H1 (cell line): Measurements from ENCODE around the gene GNB1L. TPM values are rescaled to one million over a fixed set of nuclear protein-coding genes. Genes with fewer than 3 reads are reported as not detected.

Experiments
- CTCF ChIA-PET: fragments of 300-600 bp; sonication (Branson Sonifier 250); formaldehyde crosslinking; loops from one replicate; lab custom pipeline; 2021; ENCODE audit not compliant: partially characterized antibody; lab: Charles Lee
- POLR2A ChIA-PET: fragments of 300-600 bp; sonication (Branson Sonifier 250); formaldehyde crosslinking; loops from one replicate; lab custom pipeline; 2021; ENCODE audit warnings: inconsistent platforms; ENCODE audit not compliant: partially characterized antibody; lab: Charles Lee
- DNase-seq, 2 experiments: peaks; one replicate each; pipeline versions ENCODE4 v3.0.0 to v3.0.0-alpha.2; 2010 to 2022; ENCODE audit warnings: low spot score in 2 of 2, low read depth in 1 of 2, mixed read lengths in 1 of 2
- FAIRE-seq: peaks from 2 replicates; lab custom pipeline; 2011; peaks lifted over from hg19 to GRCh38; lab: Jason Lieb, UNC
- H2AFZ ChIP-seq: 2 replicates; pipeline ENCODE4 v1.8.1; 2012; ENCODE audit warnings: low read length, inconsistent platforms
- H2AK5ac ChIP-seq: 2 replicates; pipeline ENCODE4 v1.6.1; 2013; ENCODE audit warnings: low read depth, low read length
- H2BK120ac ChIP-seq: replicated peaks from 2 replicates; pipeline ENCODE3; 2013; ENCODE audit warnings: low read depth, low read length, inconsistent platforms
- H2BK12ac ChIP-seq: 2 replicates; pipeline ENCODE4 v1.6.1; 2013; ENCODE audit warnings: low read depth, low read length
- H2BK15ac ChIP-seq: 2 replicates; pipeline ENCODE4 v1.6.1; 2013; ENCODE audit warnings: low read length
- H2BK20ac ChIP-seq: 2 replicates; pipeline ENCODE4 v1.6.1; 2013; ENCODE audit warnings: low read length
- H2BK5ac ChIP-seq: 2 replicates; pipeline ENCODE4 v1.6.1; 2013; ENCODE audit warnings: low read depth, low read length
- H3K14ac ChIP-seq: 2 replicates; pipeline ENCODE4 v1.6.1; 2013; ENCODE audit warnings: inconsistent platforms; ENCODE audit not compliant: insufficient read length
- H3K18ac ChIP-seq: 2 replicates; pipeline ENCODE4 v1.6.1; 2013; ENCODE audit warnings: low read length; ENCODE audit errors: extremely low read depth
- H3K23ac ChIP-seq: 2 replicates; pipeline ENCODE4 v1.6.1; 2013; ENCODE audit warnings: inconsistent platforms; ENCODE audit not compliant: insufficient read length
- H3K23me2 ChIP-seq: 2 replicates; pipeline ENCODE4 v1.6.1; 2013; ENCODE audit warnings: low read depth, low read length
- H3K27ac ChIP-seq: 2 replicates; pipeline ENCODE4 v1.6.1; 2011; ENCODE audit warnings: low read depth, low read length, inconsistent platforms
- H3K27me3 ChIP-seq, 4 experiments: replicated peaks in 1 of 4; 1 replicate in 1 of 4; 2 replicates in 3 of 4; pipeline versions ENCODE4 v1.6.1 to v1.8.1; 2011 to 2013; ENCODE audit warnings: low read length in 3 of 4, mild to moderate bottlenecking in 3 of 4, inconsistent platforms in 2 of 4, mixed read lengths in 2 of 4, moderate library complexity in 1 of 4; ENCODE audit not compliant: control insufficient read depth in 3 of 4, insufficient read depth in 3 of 4; ENCODE audit errors: extremely low read depth in 1 of 4
- H3K36me3 ChIP-seq, 4 experiments: 2 replicates each; pipeline versions ENCODE4 v1.6.1 to v1.8.1; 2011 to 2013; ENCODE audit warnings: mild to moderate bottlenecking in 4 of 4, low read length in 3 of 4, moderate library complexity in 2 of 4, control low read depth in 1 of 4, inconsistent platforms in 1 of 4; ENCODE audit not compliant: insufficient read depth in 4 of 4, control insufficient read depth in 2 of 4
- H3K4ac ChIP-seq: replicated peaks from 2 replicates; pipeline ENCODE3; 2013; ENCODE audit warnings: low read length, low read depth, mixed read lengths, inconsistent platforms; ENCODE audit not compliant: insufficient read length
- H3K4me1 ChIP-seq, 4 experiments: replicated peaks in 1 of 4; 1 replicate in 1 of 4; 2 replicates in 3 of 4; pipeline versions ENCODE4 v1.6.1 to v1.8.1; 2011 to 2013; ENCODE audit warnings: low read length in 3 of 4, inconsistent platforms in 2 of 4, mixed read lengths in 1 of 4; ENCODE audit not compliant: insufficient read depth in 4 of 4, control insufficient read depth in 3 of 4
- H3K4me2 ChIP-seq, 2 experiments: 2 replicates each; pipeline versions ENCODE4 v1.6.1 to v1.8.1; 2011 to 2013; ENCODE audit warnings: low read depth in 2 of 2, low read length in 2 of 2, control low read depth in 1 of 2, inconsistent platforms in 1 of 2, mild to moderate bottlenecking in 1 of 2; ENCODE audit not compliant: insufficient read depth in 1 of 2
- H3K4me3 ChIP-seq, 4 experiments: fragments of 200-600, 300-600 bp in 1 of 4; sonication (generic), shearing (Covaris generic), sonication (Bioruptor Twin) in 1 of 4; 2 replicates each; pipeline versions ENCODE4 v1.5.1 to v1.8.1; 2011 to 2016; ENCODE audit warnings: low read length in 4 of 4, low read depth in 3 of 4, control low read depth in 2 of 4, inconsistent platforms in 2 of 4, mild to moderate bottlenecking in 2 of 4, mixed read lengths in 1 of 4, moderate library complexity in 1 of 4; ENCODE audit not compliant: insufficient read depth in 2 of 4; ENCODE audit errors: extremely low read depth in 1 of 4
- H3K56ac ChIP-seq: replicated peaks from 2 replicates; pipeline ENCODE3; 2013; ENCODE audit warnings: low read depth, mild to moderate bottlenecking, mixed read lengths, low read length, inconsistent platforms; ENCODE audit not compliant: insufficient read length
- H3K79me1 ChIP-seq: 2 replicates; pipeline ENCODE4 v1.6.1; 2013; ENCODE audit warnings: low read depth, low read length, control low read depth
- H3K79me2 ChIP-seq, 2 experiments: 2 replicates each; pipeline versions ENCODE4 v1.6.1 to v1.8.1; 2012 to 2013; ENCODE audit warnings: low read length in 2 of 2, mild to moderate bottlenecking in 2 of 2, inconsistent platforms in 1 of 2; ENCODE audit not compliant: insufficient read depth in 2 of 2, control insufficient read depth in 1 of 2
- H3K9ac ChIP-seq, 4 experiments: replicated peaks in 1 of 4; 1 replicate in 1 of 4; 2 replicates in 3 of 4; pipeline versions ENCODE4 v1.6.1 to v1.8.1; 2011 to 2013; ENCODE audit warnings: low read depth in 3 of 4, low read length in 3 of 4, control low read depth in 2 of 4, mild to moderate bottlenecking in 2 of 4, moderate library complexity in 2 of 4, inconsistent platforms in 1 of 4; ENCODE audit errors: extremely low read depth in 1 of 4
- H3K9me3 ChIP-seq, 2 experiments: 2 replicates each; pipeline versions ENCODE4 v1.6.1 to v1.8.1; 2012 to 2013; ENCODE audit warnings: mild to moderate bottlenecking in 2 of 2, moderate library complexity in 2 of 2, control low read depth in 1 of 2, inconsistent platforms in 1 of 2, low read depth in 1 of 2, low read length in 1 of 2, mixed read lengths in 1 of 2; ENCODE audit not compliant: insufficient read depth in 2 of 2
- H4K20me1 ChIP-seq, 2 experiments: replicated peaks in 1 of 2; 2 replicates each; pipeline versions ENCODE3 to v1.8.1; 2011 to 2013; ENCODE audit warnings: inconsistent platforms in 2 of 2, low read length in 2 of 2, mild to moderate bottlenecking in 1 of 2; ENCODE audit not compliant: insufficient read depth in 2 of 2, control insufficient read depth in 1 of 2
- H4K5ac ChIP-seq: 2 replicates; pipeline ENCODE4 v1.6.1; 2013; ENCODE audit warnings: low read length, low read depth, mixed read lengths, inconsistent platforms; ENCODE audit not compliant: insufficient read length
- H4K8ac ChIP-seq: 2 replicates; pipeline ENCODE4 v1.8.0; 2013; ENCODE audit warnings: mild to moderate bottlenecking, moderate library complexity, low read length, inconsistent platforms; ENCODE audit not compliant: insufficient read depth; ENCODE audit errors: extremely low read depth
- H4K91ac ChIP-seq: replicated peaks from 2 replicates; pipeline ENCODE3; 2013; ENCODE audit warnings: low read length, mixed read lengths, inconsistent platforms; ENCODE audit not compliant: insufficient read length
- CREB1 ChIP-seq: IDR thresholded peaks from 2 replicates; pipeline ENCODE4 v1.6.1; 2012; ENCODE audit warnings: inconsistent platforms
- CTCF ChIP-seq, 3 experiments: IDR thresholded peaks; 1 replicate in 2 of 3; 2 replicates in 1 of 3; pipeline versions ENCODE4 v1.5.1 to v1.6.1; 2011; ENCODE audit warnings: low read length in 3 of 3, mild to moderate bottlenecking in 3 of 3, inconsistent platforms in 2 of 3, low read depth in 1 of 3, moderate library complexity in 1 of 3; ENCODE audit not compliant: insufficient read depth in 1 of 3; ENCODE audit errors: control extremely low read depth in 1 of 3
- EGR1 ChIP-seq: IDR thresholded peaks from 2 replicates; pipeline ENCODE4 v1.6.1; 2011; ENCODE audit warnings: low read depth, low read length, borderline replicate concordance
- GABPA ChIP-seq: IDR thresholded peaks from 2 replicates; pipeline ENCODE4 v1.6.1; 2011; ENCODE audit warnings: mild to moderate bottlenecking, low read length, moderate library complexity, borderline replicate concordance; ENCODE audit not compliant: insufficient read depth
- KDM1A ChIP-seq: fragments of 200-600, 300-600 bp; sonication (generic); IDR thresholded peaks from 2 replicates; pipeline ENCODE4 v1.7.1; 2016; ENCODE audit warnings: mild to moderate bottlenecking, low read length, borderline replicate concordance
- KDM5A ChIP-seq: fragments of 200-600 bp; IDR thresholded peaks from 2 replicates; pipeline ENCODE4 v1.7.1; 2012; ENCODE audit warnings: mild to moderate bottlenecking, low read length, inconsistent platforms, mixed read lengths
- NRF1 ChIP-seq: IDR thresholded peaks from 2 replicates; pipeline ENCODE4 v1.6.1; 2011; ENCODE audit warnings: mild to moderate bottlenecking, low read depth, low read length, improper control_type of control experiment
- SIRT6 ChIP-seq: IDR thresholded peaks from one replicate; pipeline ENCODE4 v1.7.1; 2012; ENCODE audit warnings: low read length, inconsistent platforms
- SP1 ChIP-seq: IDR thresholded peaks from 2 replicates; pipeline ENCODE4 v1.6.1; 2011; ENCODE audit warnings: low read depth, low read length
- SP2 ChIP-seq: IDR thresholded peaks from 2 replicates; pipeline ENCODE4 v1.6.1; 2012; ENCODE audit warnings: mild to moderate bottlenecking, low read length, inconsistent platforms
- WGBS, 2 experiments: shearing (Covaris generic) in 1 of 2; methylation state at CpG; one replicate each; pipeline versions ENCODE4 v1.1.6 to v1.1.7; 2013 to 2015; ENCODE audit warnings: low lambda C conversion rate in 2 of 2, mixed read lengths in 2 of 2, inconsistent platforms in 1 of 2, low coverage in 1 of 2, missing lambda C conversion rate in 1 of 2; ENCODE audit not compliant: insufficient replicate concordance in 2 of 2, insufficient coverage in 1 of 2, insufficient read length in 1 of 2; ENCODE audit errors: extremely low coverage in 1 of 2, missing lambda C conversion rate in 1 of 2; 5-methylcytosine and 5-hydroxymethylcytosine counted together
- polyA plus RNA-seq, 7 experiments: library from polyadenylated mRNA; depleted of rRNA in 3 of 7; stranded (reverse) in 5 of 7; unstranded in 2 of 7; fragments of >200 nt in 5 of 7; fragments of 200-250 nt in 2 of 7; gene quantifications; 1 replicate in 5 of 7; 2 replicates in 1 of 7; 4 replicates in 1 of 7; pipeline versions ENCODE4 v1.2.1 to v1.2.3, GENCODE V29; 2011 to 2013; ENCODE audit warnings: missing spikeins in 2 of 7, mixed read lengths in 2 of 7
- total RNA-seq: library from RNA; stranded (reverse); fragmentation: NEBNext Ultra II Directional; extraction: Animal tissue kit (Norgen Biotek cat#: 25700); gene quantifications from 2 replicates; pipeline ENCODE4 v1.2.1, GENCODE V29; 2021

The GNB1L gene
- total and polyA plus RNA-seq, 2 of the 8 experiments (the other 6 are each of a cell fraction or from before 2014, with no cell fraction given): 14.0 to 15.6 TPM

- Histone ChIP-seq H3K56ac (no peak overlapping the region), H3K36me3 (no peaks in the 10 kb centered on the region), H4K91ac (no peak overlapping the region), H3K27ac (no peak overlapping the region), H3K4me3 (no peak overlapping the region), H3K79me2 (no peaks in the 10 kb centered on the region), H2AK5ac (no peak overlapping the region), H3K23me2 (no peaks in the 10 kb centered on the region), H2AFZ (no peak overlapping the region), H2BK120ac (no peak overlapping the region), H3K14ac (no peak overlapping the region), H3K4me2 (no peak overlapping the region), H3K4ac (no peak overlapping the region), H2BK15ac (no peak overlapping the region), H3K23ac (no peak overlapping the region), H2BK12ac (no peak overlapping the region), H3K9me3 (no peaks in the 10 kb centered on the region), H3K9ac (no peak overlapping the region), H2BK20ac (no peak overlapping the region), H3K27me3 (peaks cover 0 to 2% (median 0%) of the 10 kb centered on the region in 4 experiments; a peak in 1 of 7 replicates), H3K18ac (no peak overlapping the region), H4K20me1 (peaks cover 0 to 9% of the 10 kb centered on the region in 2 experiments), H2BK5ac (no peak overlapping the region; the same call in 1 of the 2 replicates), H4K5ac (no peak overlapping the region), H4K8ac (no peak overlapping the region), H3K79me1 (no peaks in the 10 kb centered on the region), H3K4me1 (peaks cover 0 to 9% (median 0%) of the 10 kb centered on the region in 4 experiments; a peak in 2 of 7 replicates)
- ChIA-PET CTCF (interaction anchor here (1.0 to 3.7 kb wide), 3 partner anchors 13 to 161 kb away, joined by 3 to 20 read pairs (median 5); no protein-coding TSS in a partner anchor), POLR2A (interaction anchor here (0.8 to 1.1 kb wide), 2 partner anchors 10 to 118 kb away, joined by 3 read pairs; no protein-coding TSS in a partner anchor)
- 89% methylated on average over 26 of the region's 28 CpGs; no CpG with 5 or more reads in 1 of the 2 experiments for WGBS, 2 experiments
- FAIRE-seq (no peak), DNase-seq (no peak)
- TF ChIP-seq SP2: no peak
- TF ChIP-seq SP1: no peak
- no peak for TF ChIP-seq CREB1
- TF ChIP-seq KDM1A: no peak
- TF ChIP-seq EGR1: no peak
- no peak for TF ChIP-seq SIRT6
- TF ChIP-seq CTCF (IDR thresholded peaks at IDR 0.05; ENCODE audit: control extremely low read depth in 1 of 3, insufficient read depth in 1 of 3, low read depth in 1 of 3, low read length in 3 of 3): no peak
- TF ChIP-seq GABPA: no peak
- TF ChIP-seq KDM5A: no peak
- TF ChIP-seq NRF1: no peak
Observed at GRCh38 chr22:19786959-19787848, 67.5 kb downstream of the GNB1L start.
